Testis (tissue), 2 donors: ENCODE results near the gene RGL4.

ENCODE experiments used
- POLR2A ChIP-seq: fragments of 450-650 bp; IDR thresholded peaks from one replicate; pipeline ENCODE4 v1.6.1; 2017; ENCODE audit warnings: antibody characterized with exemption, mild to moderate bottlenecking, moderate library complexity
- TF ChIP-seq, protein P1 (sequence below), 3 experiments: fragments of 450-650 bp in 2 of 3; fragments of 200-600 bp in 1 of 3; sonication (generic) in 1 of 3; IDR thresholded peaks; one replicate each; pipeline ENCODE4 v1.5.1; 2016 to 2019; ENCODE audit warnings: antibody characterized with exemption in 3 of 3, mild to moderate bottlenecking in 2 of 3, moderate library complexity in 1 of 3

- TF ChIP-seq, protein P1, sequence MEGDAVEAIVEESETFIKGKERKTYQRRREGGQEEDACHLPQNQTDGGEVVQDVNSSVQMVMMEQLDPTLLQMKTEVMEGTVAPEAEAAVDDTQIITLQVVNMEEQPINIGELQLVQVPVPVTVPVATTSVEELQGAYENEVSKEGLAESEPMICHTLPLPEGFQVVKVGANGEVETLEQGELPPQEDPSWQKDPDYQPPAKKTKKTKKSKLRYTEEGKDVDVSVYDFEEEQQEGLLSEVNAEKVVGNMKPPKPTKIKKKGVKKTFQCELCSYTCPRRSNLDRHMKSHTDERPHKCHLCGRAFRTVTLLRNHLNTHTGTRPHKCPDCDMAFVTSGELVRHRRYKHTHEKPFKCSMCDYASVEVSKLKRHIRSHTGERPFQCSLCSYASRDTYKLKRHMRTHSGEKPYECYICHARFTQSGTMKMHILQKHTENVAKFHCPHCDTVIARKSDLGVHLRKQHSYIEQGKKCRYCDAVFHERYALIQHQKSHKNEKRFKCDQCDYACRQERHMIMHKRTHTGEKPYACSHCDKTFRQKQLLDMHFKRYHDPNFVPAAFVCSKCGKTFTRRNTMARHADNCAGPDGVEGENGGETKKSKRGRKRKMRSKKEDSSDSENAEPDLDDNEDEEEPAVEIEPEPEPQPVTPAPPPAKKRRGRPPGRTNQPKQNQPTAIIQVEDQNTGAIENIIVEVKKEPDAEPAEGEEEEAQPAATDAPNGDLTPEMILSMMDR (IDR thresholded peaks at IDR 0.05), result no peak
- TF ChIP-seq POLR2A, result no peak
Measured at GRCh38 chr22:23684561-23685031, 6.2 kb upstream of the RGL4 start.
